ENCODE results near the gene P4HA3.

P4HA3 gene

GRCh38 chr11:74262725-74263124, 48.7 kb downstream of the P4HA3 start:
- no peak for DNase-seq

DNA sequence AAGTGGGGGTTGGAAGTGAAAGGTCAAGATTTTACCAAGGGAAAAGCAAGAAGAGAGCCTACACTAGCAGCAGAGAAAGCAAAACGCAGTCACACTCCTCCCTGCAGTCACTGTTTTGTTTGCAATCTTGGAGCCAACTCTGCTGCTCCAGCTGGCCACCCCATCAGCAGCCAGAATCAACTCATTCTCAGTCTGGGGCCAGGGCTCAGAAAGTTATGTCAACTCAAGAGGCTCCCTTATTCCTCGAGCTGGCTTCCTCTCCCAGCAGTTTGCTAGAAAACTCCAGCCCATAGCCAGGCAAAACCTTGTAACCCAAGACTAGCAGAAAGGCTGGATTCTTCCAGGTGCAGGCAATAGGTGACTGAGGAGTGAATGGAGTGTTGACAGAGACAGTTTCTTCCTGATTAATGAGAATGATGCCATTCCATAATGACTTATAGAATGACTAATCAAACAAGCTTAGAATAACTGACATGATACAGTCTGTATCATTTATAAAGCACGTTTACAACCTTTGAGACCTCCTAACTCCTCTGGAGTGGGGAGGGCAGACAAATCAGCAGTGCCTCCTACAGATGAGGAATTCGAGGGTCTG, 53.4 kb downstream of the P4HA3 start:
- no peak for DNase-seq

DNA sequence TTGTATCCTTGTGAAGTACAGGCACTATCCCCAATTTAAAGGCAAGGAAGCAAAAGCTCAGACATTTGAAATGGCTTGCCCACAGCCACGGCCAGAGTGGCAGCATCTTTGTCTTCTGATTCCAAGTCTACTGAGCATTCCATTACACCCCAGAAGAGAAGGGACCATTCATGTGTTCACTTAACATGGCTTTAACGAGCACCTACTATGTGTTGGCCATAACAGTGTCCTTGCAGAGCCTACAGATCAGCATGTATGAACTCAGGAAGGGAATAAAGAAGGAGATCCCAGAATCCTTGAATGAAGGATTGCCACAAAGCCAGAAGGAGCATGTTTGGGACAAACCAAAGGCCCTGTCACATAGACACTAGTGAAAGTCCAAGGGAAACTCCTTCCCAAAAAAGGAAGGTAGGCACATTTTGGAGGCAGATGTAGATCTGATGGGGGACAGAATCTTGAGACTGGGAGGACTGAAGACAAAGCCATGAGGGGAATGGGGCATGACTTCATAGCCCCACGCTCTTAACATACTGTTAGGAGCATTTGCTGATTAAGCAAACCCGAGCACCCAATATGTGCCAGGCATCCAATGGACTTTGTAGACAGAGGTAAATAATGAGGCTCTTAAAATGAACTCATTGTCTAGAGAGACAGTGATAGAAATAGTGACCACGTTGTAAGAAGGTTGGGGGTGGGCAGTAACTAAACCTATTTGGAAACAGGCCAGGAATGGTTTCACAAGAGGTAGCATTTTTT, 54.9 kb downstream of the P4HA3 start:
- DNase-seq: no peak

- DNase-seq: no peak
Measured at GRCh38 chr11:74255741-74256375, 55.6 kb downstream of the P4HA3 start.

GRCh38 chr11:74253361-74253760, 58.1 kb downstream of the P4HA3 start:
- no peak for DNase-seq

DNA sequence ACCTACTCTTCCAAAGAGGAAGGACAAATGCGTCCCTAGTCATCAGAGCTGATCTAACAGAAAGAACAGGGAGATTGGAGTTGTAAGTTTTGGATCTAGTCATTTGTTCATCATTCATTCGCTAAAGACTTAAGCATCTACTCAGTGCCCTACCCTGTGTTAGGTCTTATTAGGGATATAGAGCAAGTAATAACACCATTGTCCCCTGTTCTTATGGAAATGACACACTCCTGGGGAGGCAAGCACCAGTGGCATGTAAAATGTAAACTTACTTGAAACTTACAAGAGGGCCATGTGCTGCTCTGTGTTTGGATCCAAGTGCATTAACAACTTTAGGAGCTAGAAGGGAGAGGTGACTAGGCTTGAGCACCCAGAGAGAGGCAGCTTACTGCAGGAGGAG, 61.9 kb downstream of the P4HA3 start:
- no peak for DNase-seq

GRCh38 chr11:74248469-74248868, 63.0 kb downstream of the P4HA3 start:
- no peak for DNase-seq

- no peak for DNase-seq
Measured at GRCh38 chr11:74238243-74238642, 73.2 kb downstream of the P4HA3 start.

GRCh38 chr11:74237541-74237940, 73.9 kb downstream of the P4HA3 start:
- no peak for DNase-seq

GRCh38 chr11:74235121-74235520, 76.3 kb downstream of the P4HA3 start:
- no peak for DNase-seq

- DNase-seq: no peak
Measured at GRCh38 chr11:74233683-74234082, 77.8 kb downstream of the P4HA3 start.

DNA sequence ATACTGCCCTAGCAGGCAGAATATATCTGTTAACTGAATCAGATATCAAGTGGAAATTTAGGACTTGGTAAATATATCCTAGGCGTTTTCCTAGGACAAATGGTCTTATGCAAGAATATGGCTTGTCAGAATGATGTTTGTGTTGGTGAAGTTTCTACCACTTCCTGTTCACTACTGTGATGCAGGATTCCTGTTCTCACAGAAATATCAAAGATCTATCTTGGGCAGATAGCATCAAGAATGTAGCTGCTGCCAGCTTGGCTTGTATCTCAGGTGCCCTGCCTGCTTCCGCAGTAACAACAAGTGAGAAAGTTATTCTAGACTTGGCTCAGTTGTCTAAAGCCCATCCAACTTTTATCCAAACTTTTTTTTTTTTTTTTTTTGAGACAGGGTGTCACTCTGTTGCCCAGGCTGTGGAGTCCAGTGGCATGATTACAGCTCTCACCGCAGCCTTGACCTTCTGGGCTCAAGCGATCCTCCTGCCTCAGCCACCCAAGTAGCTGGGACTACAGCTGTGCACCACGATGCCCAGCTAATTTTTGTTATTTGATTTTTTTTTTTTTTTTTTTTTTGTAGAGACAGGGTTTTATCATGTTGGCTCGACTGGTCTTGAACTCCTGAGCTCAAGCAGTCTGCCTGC, 79.0 kb downstream of the P4HA3 start:
- no peak for DNase-seq

DNA sequence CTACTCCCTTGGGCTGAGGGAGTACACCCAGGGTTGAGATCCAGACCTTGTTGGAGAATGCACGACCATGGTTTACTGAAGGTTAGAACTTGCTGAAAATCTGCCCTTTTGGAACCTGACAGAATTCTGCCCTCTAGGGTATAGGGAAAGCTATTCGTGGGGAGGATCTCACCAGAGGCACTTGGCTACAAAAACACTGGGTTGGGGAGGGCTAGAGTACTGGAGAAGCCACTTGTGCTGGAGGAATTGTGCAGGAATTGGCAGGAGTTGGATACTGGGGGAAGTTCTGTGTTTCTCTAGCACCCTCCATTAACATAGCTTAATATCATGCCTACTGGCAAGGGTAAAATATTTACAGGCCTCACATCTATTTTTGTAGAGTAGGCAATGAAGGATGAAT, 84.5 kb downstream of the P4HA3 start:
- DNase-seq: no peak

GRCh38 chr11:74225565-74225964, 85.9 kb downstream of the P4HA3 start:
- no peak for DNase-seq

DNA sequence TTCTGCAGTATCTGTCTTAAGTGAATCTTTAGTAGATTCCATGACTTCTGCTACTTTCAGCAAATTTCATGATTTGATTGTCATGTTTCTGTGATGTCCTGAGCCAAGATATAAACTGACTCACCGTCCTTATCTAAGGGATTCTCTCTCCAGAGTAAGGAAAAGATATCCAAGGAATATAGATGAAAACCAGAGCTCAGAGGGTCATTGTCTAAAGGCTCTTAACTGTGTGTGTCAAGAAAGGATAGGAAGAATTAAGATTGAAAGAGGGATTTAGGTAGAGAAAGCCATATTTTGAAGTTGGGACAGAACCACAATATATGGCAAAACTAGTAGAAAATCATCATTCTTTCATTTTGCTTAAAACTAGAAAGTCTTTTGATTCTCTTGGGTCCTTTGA, 89.6 kb downstream of the P4HA3 start:
- DNase-seq: no peak

GRCh38 chr11:74220376-74220775, 91.1 kb downstream of the P4HA3 start:
- DNase-seq: no peak
